Heart left ventricle (tissue), 16 donors: ENCODE results near the gene ACP4. TPM values are rescaled to one million over a fixed set of nuclear protein-coding genes. Genes with fewer than 3 reads are reported as not detected.

ENCODE experiments used
- ATAC-seq, 4 donors: fragments of 200-7000 bp; cut with Tn5 transposase; one replicate each; pipeline ENCODE4 v1.9.1; 2020 to 2022; ENCODE audit warnings: moderate library complexity in 4 of 4, mild to moderate bottlenecking in 3 of 4, moderate number of reproducible peaks in 1 of 4
- DNase-seq, 5 donors: peaks; one replicate each; pipeline ENCODE4 v3.0.0-alpha.2; 2020
- H3K27ac ChIP-seq, 12 donors: fragments of 200-600 bp; sonication (generic) in 4 of 12; one replicate each; pipeline versions ENCODE4 v1.5.0 to v1.8.0; 2016 to 2022; ENCODE audit warnings: mild to moderate bottlenecking in 2 of 12
- H3K27me3 ChIP-seq, 9 donors: fragments of 200-600 bp; sonication (generic) in 2 of 9; one replicate each; pipeline versions ENCODE4 v1.5.1 to v1.8.0; 2016 to 2022; ENCODE audit warnings: mild to moderate bottlenecking in 3 of 9
- H3K36me3 ChIP-seq, 9 donors: fragments of 200-600 bp; sonication (generic) in 2 of 9; one replicate each; pipeline versions ENCODE4 v1.5.0 to v1.8.0; 2018 to 2022; ENCODE audit warnings: mild to moderate bottlenecking in 2 of 9
- H3K4me1 ChIP-seq, 12 donors: fragments of 200-600 bp; sonication (generic) in 4 of 12; one replicate each; pipeline versions ENCODE4 v1.5.0 to v1.8.0; 2016 to 2022; ENCODE audit warnings: mild to moderate bottlenecking in 3 of 12
- H3K4me3 ChIP-seq, 12 donors: fragments of 200-600 bp; sonication (generic) in 4 of 12; one replicate each; pipeline versions ENCODE4 v1.5.0 to v1.8.0; 2017 to 2022; ENCODE audit warnings: mild to moderate bottlenecking in 9 of 12, moderate library complexity in 4 of 12
- H3K9me3 ChIP-seq, 12 donors: fragments of 200-600 bp; sonication (generic) in 4 of 12; one replicate each; pipeline versions ENCODE4 v1.5.0 to v1.8.0; 2016 to 2022; ENCODE audit warnings: mild to moderate bottlenecking in 1 of 12
- POLR2A ChIP-seq, 2 donors: fragments of 450-650 bp; IDR thresholded peaks; one replicate each; pipeline ENCODE4 v1.6.1; 2017; ENCODE audit warnings: antibody characterized with exemption in 2 of 2, mild to moderate bottlenecking in 2 of 2, moderate library complexity in 2 of 2
- WGBS, 4 donors: extraction: QIAGEN DNeasy Blood & Tissue Kit in 2 of 4; methylation state at CpG; one replicate each; pipeline versions ENCODE4 v1.1.5 to v1.1.7; 2013 to 2018; 5-methylcytosine and 5-hydroxymethylcytosine counted together
- intact Hi-C, 10 donors: fragments of 100-400 bp; cut with DNase I; formaldehyde crosslinking; loops; one replicate each; pipeline versions ENCODE4 v1.11.1 to v1.14.2; 2022
- polyA plus RNA-seq, 2 donors: library from polyadenylated mRNA; stranded (reverse); fragments of 200-250 nt; gene quantifications; one replicate each; pipeline ENCODE4 v1.2.3, GENCODE V29; 2013
- total RNA-seq, 9 donors: library from RNA; depleted of rRNA in 2 of 9; stranded (reverse); fragments of >200 nt in 2 of 9; fragmentation: NEBNext Ultra II Directional in 3 of 9; extraction: Animal tissue kit (Norgen Biotek cat#: 25700) in 3 of 9; gene quantifications; one replicate each; pipeline versions ENCODE4 v1.1.0 to v1.2.4, GENCODE V29; 2016 to 2023
- TF ChIP-seq, protein P1 (sequence below), 12 donors: fragments of 200-600 bp; sonication (generic) in 4 of 12; IDR thresholded peaks; one replicate each; pipeline versions ENCODE4 v1.5.0 to v1.8.0; 2018 to 2022; ENCODE audit warnings: antibody characterized with exemption in 12 of 12, mild to moderate bottlenecking in 5 of 12
- donor health status: ischemic (EF 13 %, LVEDD 7.1; RV severe dilation, severe dysfunction).
- donor health status: healthy with polysubstance abuse.
- donor health status: DM: no; HTN: yes; CAD: no.
- donor health status: DM: no; HTN: no; CAD: no.
- donor health status: ischemic (EF 25% LVEDD 6.9; RV normal size, moderate dysfunction).
- donor health status: ischemic (EF 25% LVEDD 5.7; RV mildly dilated, moderate dysfunction).
- donor health status: healthy.
- donor health status: DM: yes; HTN: yes; CAD: no.
- donor health status: ischemic (EF 35%, LVEDD 5.7; RV mildly dilated, moderate dysfunction).
- donor health status: nonischemic (EF 11% LVEDD 7.7; RV severe dilation, severe dysfunction).
- donor health status: DM: yes; HTN: yes; CAD: no.
- donor health status: PGD.
- donor health status: ischemic (EF 29% LVEDD 5.4; RV normal size, mild dysfunction).
- donor health status: nonischemic (EF 23%, LVEDD 6.1; RV moderate dilation, normal function).

ACP4 gene
- total and polyA plus RNA-seq, 11 donors, result not detected

DNA sequence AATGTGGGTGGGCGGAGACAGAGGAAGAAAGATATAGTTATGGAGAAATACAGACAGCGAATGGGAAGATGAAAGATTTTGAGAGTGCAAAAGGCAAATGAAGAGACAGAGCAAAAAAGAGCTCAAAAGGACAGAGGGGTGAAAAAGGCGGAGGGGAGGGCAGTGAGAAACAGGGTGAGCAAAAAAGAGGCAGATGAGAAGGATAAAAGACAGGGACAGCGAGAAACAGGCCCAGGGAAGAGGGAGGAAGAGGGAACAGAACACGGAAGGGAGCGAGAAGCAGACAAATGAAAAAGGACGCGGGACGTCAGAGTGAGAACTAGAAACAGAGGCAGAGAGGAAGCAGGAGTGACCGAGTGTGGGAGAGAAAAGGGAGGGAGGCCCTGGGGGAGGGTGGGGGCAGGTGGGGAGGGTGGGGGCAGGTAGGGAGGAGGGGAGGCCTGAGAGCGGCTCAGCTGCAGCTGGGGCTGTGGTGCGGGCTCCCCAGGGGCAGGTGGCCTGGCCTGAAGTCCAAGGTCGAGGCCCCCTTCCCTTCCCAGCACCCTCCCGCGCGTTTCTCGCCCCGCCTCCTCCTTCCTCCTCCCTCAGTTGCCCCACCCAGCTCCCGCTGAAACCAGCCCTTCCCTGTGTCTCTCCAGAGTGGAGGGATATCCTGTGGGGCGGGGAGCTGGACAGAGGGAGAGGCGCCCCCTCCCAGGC is 30.5 kb downstream of the ACP4 start:
- intact Hi-C loops, result no loop called here
- 5 to 8% (median 6%) methylated on average over 21 of the region's 21 CpGs for WGBS, 4 donors
- peak in 1 of 5 donors; percentile 65 for DNase-seq
- H3K4me1 ChIP-seq, result peaks cover 0 to 16% (median 0%) of the 10 kb centered on the region in 12 donors
- H3K27ac ChIP-seq, result no peak overlapping the region
- H3K27me3 ChIP-seq, result peaks cover 26 to 78% (median 45%) of the 10 kb centered on the region in 9 donors
- H3K36me3 ChIP-seq, result no peaks in the 10 kb centered on the region
- no peaks in the 10 kb centered on the region for H3K9me3 ChIP-seq
- peak; percentile 37 to 78 (median 39) for ATAC-seq
- H3K4me3 ChIP-seq, result peak overlapping the region in 5 of 12 donors; percentile 12 to 26 (median 19)
- no peak for TF ChIP-seq POLR2A (IDR thresholded peaks at IDR 0.05)

DNA sequence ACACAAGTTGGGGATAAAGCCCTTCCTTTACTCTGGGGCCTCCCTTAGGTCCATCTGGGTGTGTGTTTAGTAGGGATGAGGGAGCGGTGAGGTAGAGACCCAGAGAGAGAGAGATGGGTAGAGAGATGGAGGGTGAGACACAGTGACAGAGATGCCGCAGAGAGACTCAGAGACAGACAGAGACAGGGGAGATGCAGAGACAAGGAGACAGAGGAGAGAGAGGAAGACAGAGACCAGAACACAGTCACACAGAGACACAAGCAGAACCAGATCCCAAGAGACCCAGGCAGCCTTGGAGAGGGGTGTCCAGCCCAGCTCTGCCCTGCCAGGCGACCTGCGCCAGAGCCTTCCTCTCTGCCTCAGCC is 31.0 kb downstream of the ACP4 start:
- Histone ChIP-seq H3K27me3 (peaks cover 26 to 78% (median 45%) of the 10 kb centered on the region in 9 donors), H3K4me1 (peaks cover 0 to 16% (median 0%) of the 10 kb centered on the region in 12 donors), H3K36me3 (no peaks in the 10 kb centered on the region), H3K27ac (no peak overlapping the region), H3K9me3 (no peaks in the 10 kb centered on the region), H3K4me3 (no peak overlapping the region)
- TF ChIP-seq, protein P1, sequence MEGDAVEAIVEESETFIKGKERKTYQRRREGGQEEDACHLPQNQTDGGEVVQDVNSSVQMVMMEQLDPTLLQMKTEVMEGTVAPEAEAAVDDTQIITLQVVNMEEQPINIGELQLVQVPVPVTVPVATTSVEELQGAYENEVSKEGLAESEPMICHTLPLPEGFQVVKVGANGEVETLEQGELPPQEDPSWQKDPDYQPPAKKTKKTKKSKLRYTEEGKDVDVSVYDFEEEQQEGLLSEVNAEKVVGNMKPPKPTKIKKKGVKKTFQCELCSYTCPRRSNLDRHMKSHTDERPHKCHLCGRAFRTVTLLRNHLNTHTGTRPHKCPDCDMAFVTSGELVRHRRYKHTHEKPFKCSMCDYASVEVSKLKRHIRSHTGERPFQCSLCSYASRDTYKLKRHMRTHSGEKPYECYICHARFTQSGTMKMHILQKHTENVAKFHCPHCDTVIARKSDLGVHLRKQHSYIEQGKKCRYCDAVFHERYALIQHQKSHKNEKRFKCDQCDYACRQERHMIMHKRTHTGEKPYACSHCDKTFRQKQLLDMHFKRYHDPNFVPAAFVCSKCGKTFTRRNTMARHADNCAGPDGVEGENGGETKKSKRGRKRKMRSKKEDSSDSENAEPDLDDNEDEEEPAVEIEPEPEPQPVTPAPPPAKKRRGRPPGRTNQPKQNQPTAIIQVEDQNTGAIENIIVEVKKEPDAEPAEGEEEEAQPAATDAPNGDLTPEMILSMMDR (IDR thresholded peaks at IDR 0.05), result no peak
- no peak for TF ChIP-seq POLR2A (IDR thresholded peaks at IDR 0.05)
- ATAC-seq (no peak), DNase-seq (no peak)
- intact Hi-C loops, result no loop called here
- WGBS, 4 donors, result 51 to 68% (median 62%) methylated on average over 4 of the region's 4 CpGs

DNA sequence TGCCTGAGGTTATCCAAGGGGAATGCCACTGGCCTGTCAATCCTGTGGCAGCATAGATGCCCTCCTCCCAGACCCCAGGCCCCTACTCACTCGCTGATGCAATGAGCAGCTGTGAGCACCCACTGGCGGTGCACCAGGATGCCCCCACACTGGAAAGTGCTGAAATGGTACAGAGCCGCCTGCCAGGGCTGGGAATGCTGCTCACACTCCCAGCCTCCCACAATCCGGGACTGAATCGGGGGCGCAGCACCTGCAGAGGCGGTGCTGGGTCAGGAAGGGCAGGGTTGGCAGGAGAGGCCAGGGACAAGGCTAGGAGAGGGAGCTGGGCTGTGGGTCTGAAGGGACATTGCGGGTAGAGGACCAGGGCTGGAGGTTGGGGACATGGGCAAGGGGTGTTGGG is 31.4 kb downstream of the ACP4 start:
- intact Hi-C loops, result no loop called here
- Histone ChIP-seq H3K4me3 (no peak overlapping the region), H3K9me3 (no peaks in the 10 kb centered on the region), H3K27me3 (peaks cover 26 to 82% (median 46%) of the 10 kb centered on the region in 9 donors), H3K27ac (no peak overlapping the region), H3K4me1 (peaks cover 0 to 16% (median 0%) of the 10 kb centered on the region in 12 donors), H3K36me3 (no peaks in the 10 kb centered on the region)
- TF ChIP-seq POLR2A (IDR thresholded peaks at IDR 0.05), result no peak
- TF ChIP-seq, protein P1 (IDR thresholded peaks at IDR 0.05), result no peak
- DNase-seq (no peak), ATAC-seq (no peak)
- WGBS, 4 donors, result 57 to 70% (median 62%) methylated on average over 7 to 8 of the region's 8 CpGs

DNA sequence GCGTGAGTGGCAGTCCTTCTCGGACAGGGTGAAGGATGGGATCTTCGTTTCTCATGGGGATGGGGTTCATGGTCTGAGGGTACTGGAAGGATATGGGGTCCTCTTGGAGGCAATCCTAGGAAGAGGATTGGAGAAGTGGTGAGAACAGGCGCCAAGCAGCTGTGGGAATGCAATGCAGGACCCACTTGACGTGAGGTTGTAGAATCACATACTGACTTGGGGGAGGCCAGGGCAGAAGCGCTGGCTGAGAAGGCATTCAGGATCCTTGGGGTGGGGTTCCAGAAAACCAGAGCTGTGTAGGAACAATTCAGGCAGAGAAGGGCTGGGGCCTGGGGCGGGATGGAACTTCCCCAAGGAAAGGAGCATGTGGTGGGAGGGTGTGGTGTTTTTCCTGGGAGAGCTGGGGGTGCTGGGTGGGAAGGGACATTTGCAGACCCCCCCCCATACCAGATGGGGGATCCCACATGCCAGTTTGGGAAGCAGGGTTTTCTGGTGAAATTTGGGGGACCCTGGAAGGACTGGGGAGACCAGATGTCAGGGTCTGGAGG is 32.5 kb downstream of the ACP4 start:
- peaks cover 0 to 16% (median 0%) of the 10 kb centered on the region in 12 donors for H3K4me1 ChIP-seq
- intact Hi-C loops, result no loop called here

More for the DNA sequence above, 32.5 kb downstream of the ACP4 start:
- WGBS, 4 donors, result 61 to 80% (median 77%) methylated on average over 7 of the region's 7 CpGs
- H3K4me3 ChIP-seq, result no peak overlapping the region
- DNase-seq (no peak), ATAC-seq (no peak)
- H3K9me3 ChIP-seq, result no peaks in the 10 kb centered on the region
- peaks cover 22 to 84% (median 44%) of the 10 kb centered on the region in 9 donors for H3K27me3 ChIP-seq
- H3K36me3 ChIP-seq, result no peaks in the 10 kb centered on the region
- TF ChIP-seq POLR2A (IDR thresholded peaks at IDR 0.05), result no peak
- TF ChIP-seq, protein P1 (IDR thresholded peaks at IDR 0.05), result no peak
- no peak overlapping the region for H3K27ac ChIP-seq
